HepG2 (cell line): ENCODE data around the gene CARMIL3. TPM values are rescaled to one million over a fixed set of nuclear protein-coding genes. Genes with fewer than 3 reads are reported as not detected.

Experiments used
- HDAC6 ChIP-seq: fragments of 200-600 bp; sonication (generic); IDR thresholded peaks from 2 replicates; pipeline ENCODE4 v1.7.0; 2017; ENCODE audit warnings: mild to moderate bottlenecking, antibody characterized with exemption, low read length, low read depth
- HNRNPUL1 ChIP-seq: fragments of 200-400 bp; formaldehyde crosslinking; IDR thresholded peaks from 2 replicates; pipeline ENCODE4 v1.6.1; 2017; ENCODE audit warnings: low read depth, mild to moderate bottlenecking, low read length, moderate library complexity
- POLR2A ChIP-seq, 2 experiments: IDR thresholded peaks; 2 replicates each; pipeline ENCODE4 v1.6.1; 2011; ENCODE audit warnings: low read depth in 2 of 2, low read length in 2 of 2, mild to moderate bottlenecking in 1 of 2, moderate library complexity in 1 of 2; ENCODE audit not compliant: insufficient read depth in 1 of 2
- SAFB2 ChIP-seq: sonication (generic); formaldehyde crosslinking; IDR thresholded peaks from 2 replicates; pipeline ENCODE4 v1.5.1; 2020; ENCODE audit warnings: missing genetic modification reagents, low read depth, mild to moderate bottlenecking, borderline replicate concordance
- STAG1 ChIP-seq: sonication (generic); formaldehyde crosslinking; IDR thresholded peaks from 2 replicates; pipeline ENCODE4 v1.4.0; 2020; ENCODE audit warnings: missing genetic modification reagents
- TOPORS ChIP-seq: sonication (generic); formaldehyde crosslinking; IDR thresholded peaks from 2 replicates; pipeline ENCODE4 v1.8.0; 2023; ENCODE audit warnings: mild to moderate bottlenecking, missing genetic modification reagents
- ZMYM3 ChIP-seq: sonication (generic); formaldehyde crosslinking; IDR thresholded peaks from 2 replicates; pipeline ENCODE4 v1.5.1; 2020; ENCODE audit warnings: mild to moderate bottlenecking, missing genetic modification reagents
- ZNF235 ChIP-seq: sonication (generic); formaldehyde crosslinking; IDR thresholded peaks from 2 replicates; pipeline ENCODE4 v1.8.1; 2023; ENCODE audit warnings: mild to moderate bottlenecking, missing genetic modification reagents, borderline replicate concordance
- ZNF292 ChIP-seq: sonication (generic); formaldehyde crosslinking; IDR thresholded peaks from 2 replicates; pipeline ENCODE4 v1.8.1; 2022; ENCODE audit warnings: mild to moderate bottlenecking, low read depth, missing genetic modification reagents, borderline replicate concordance
- polyA plus RNA-seq, 8 experiments: library from polyadenylated mRNA; depleted of rRNA in 3 of 8; stranded (reverse) in 7 of 8; unstranded in 1 of 8; fragments of >200 nt; fragmentation: Illumina TruSeq in 4 of 8; extraction: Trizol in 4 of 8; gene quantifications; 2 replicates each; pipeline versions ENCODE4 v1.2.1 to v1.2.3, GENCODE V29; 2011 to 2016; ENCODE audit warnings: low read depth in 4 of 8, missing spikeins in 1 of 8, mixed read lengths in 1 of 8; ENCODE audit not compliant: insufficient read depth in 1 of 8
- total RNA-seq, 5 experiments: library from RNA; depleted of rRNA; stranded (reverse); fragments of >200 nt; fragmentation: Illumina TruSeq; extraction: Trizol; gene quantifications; 2 replicates each; pipeline ENCODE4 v1.2.3, GENCODE V29; 2016; ENCODE audit warnings: low read depth in 1 of 5
- TF ChIP-seq, protein P1 (sequence below): sonication (generic); formaldehyde crosslinking; IDR thresholded peaks from 2 replicates; pipeline ENCODE4 v1.5.0; 2020; ENCODE audit warnings: mild to moderate bottlenecking, missing genetic modification reagents, borderline replicate concordance
- TF ChIP-seq, protein P2 (sequence below): IDR thresholded peaks from 2 replicates; pipeline ENCODE4 v1.4.0; 2020; ENCODE audit warnings: mild to moderate bottlenecking, missing genetic modification reagents
- TF ChIP-seq, protein P3 (sequence below): sonication (generic); formaldehyde crosslinking; IDR thresholded peaks from 2 replicates; pipeline ENCODE4 v1.4.0; 2020; ENCODE audit warnings: missing genetic modification reagents, borderline replicate concordance

The CARMIL3 gene
- total and polyA plus RNA-seq, 2 of the 13 experiments (the other 11 are each of a cell fraction or from before 2014, with no cell fraction given): 0.27 to 0.55 TPM

DNA sequence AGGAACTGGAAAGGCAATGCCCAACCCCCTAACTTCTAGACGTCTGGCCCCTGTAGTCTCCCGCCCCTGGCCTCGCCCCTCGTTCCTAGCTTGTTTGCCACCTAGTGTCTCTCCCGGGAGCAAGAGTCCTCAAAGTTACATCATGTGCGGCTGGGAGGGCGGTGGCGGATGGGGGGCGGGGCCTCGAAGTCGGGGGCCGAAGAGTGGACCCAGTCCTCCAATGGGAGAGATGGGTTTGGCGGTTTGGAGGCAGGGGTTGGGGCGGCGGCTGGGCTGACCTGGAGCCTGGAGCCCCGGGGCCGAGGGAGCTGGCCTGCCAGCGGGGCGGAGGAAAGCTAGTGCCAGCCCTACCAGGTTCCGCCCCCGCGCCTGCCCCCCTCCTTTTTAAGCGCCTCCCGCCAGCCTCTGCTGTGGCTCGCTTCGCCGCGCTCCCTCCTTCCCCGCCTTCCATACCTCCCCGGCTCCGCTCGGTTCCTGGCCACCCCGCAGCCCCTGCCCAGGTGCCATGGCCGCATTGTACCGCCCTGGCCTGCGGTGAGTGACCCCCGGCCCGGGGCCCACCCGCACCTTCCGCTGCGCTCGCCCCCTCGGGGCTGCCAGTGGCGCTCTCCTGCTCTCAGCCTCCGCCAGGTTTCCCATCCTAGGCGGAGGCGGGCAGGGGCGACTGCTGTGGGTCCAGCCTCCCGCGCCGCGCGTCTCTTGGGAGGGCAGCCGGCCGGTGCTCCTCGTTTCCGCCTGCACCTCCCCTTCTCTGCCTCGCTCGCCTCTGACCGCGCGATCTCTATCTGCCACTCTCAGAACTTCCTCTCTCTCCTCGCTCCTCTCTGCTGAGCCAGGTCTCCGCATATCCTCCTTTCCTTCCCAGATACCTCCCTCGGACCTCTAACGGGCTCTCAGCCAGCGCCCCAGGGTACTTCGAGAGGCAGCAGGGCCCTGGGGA is 42.4 kb downstream of the CARMIL3 start, which contains the start of gene PCK2 (continued):
- TF ChIP-seq, protein P1, sequence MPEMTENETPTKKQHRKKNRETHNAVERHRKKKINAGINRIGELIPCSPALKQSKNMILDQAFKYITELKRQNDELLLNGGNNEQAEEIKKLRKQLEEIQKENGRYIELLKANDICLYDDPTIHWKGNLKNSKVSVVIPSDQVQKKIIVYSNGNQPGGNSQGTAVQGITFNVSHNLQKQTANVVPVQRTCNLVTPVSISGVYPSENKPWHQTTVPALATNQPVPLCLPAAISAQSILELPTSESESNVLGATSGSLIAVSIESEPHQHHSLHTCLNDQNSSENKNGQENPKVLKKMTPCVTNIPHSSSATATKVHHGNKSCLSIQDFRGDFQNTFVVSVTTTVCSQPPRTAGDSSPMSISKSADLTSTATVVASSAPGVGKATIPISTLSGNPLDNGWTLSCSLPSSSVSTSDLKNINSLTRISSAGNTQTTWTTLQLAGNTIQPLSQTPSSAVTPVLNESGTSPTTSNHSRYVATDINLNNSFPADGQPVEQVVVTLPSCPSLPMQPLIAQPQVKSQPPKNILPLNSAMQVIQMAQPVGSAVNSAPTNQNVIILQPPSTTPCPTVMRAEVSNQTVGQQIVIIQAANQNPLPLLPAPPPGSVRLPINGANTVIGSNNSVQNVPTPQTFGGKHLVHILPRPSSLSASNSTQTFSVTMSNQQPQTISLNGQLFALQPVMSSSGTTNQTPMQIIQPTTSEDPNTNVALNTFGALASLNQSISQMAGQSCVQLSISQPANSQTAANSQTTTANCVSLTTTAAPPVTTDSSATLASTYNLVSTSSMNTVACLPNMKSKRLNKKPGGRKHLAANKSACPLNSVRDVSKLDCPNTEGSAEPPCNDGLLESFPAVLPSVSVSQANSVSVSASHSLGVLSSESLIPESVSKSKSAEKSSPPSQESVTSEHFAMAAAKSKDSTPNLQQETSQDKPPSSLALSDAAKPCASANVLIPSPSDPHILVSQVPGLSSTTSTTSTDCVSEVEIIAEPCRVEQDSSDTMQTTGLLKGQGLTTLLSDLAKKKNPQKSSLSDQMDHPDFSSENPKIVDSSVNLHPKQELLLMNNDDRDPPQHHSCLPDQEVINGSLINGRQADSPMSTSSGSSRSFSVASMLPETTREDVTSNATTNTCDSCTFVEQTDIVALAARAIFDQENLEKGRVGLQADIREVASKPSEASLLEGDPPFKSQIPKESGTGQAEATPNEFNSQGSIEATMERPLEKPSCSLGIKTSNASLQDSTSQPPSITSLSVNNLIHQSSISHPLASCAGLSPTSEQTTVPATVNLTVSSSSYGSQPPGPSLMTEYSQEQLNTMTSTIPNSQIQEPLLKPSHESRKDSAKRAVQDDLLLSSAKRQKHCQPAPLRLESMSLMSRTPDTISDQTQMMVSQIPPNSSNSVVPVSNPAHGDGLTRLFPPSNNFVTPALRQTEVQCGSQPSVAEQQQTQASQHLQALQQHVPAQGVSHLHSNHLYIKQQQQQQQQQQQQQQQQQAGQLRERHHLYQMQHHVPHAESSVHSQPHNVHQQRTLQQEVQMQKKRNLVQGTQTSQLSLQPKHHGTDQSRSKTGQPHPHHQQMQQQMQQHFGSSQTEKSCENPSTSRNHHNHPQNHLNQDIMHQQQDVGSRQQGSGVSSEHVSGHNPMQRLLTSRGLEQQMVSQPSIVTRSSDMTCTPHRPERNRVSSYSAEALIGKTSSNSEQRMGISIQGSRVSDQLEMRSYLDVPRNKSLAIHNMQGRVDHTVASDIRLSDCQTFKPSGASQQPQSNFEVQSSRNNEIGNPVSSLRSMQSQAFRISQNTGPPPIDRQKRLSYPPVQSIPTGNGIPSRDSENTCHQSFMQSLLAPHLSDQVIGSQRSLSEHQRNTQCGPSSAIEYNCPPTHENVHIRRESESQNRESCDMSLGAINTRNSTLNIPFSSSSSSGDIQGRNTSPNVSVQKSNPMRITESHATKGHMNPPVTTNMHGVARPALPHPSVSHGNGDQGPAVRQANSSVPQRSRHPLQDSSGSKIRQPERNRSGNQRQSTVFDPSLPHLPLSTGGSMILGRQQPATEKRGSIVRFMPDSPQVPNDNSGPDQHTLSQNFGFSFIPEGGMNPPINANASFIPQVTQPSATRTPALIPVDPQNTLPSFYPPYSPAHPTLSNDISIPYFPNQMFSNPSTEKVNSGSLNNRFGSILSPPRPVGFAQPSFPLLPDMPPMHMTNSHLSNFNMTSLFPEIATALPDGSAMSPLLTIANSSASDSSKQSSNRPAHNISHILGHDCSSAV (CRISPR knock-in tag): peak; percentile 5
- TF ChIP-seq HNRNPUL1 (no peak), POLR2A (IDR thresholded peaks at IDR 0.05; ENCODE audit: insufficient read depth in 1 of 2, low read depth in 2 of 2, low read length in 2 of 2) (peak in 1 of 2 experiments; percentile 98; a peak in 2 of 4 replicates), ZNF235 (CRISPR knock-in tag) (peak; percentile 99), STAG1 (CRISPR knock-in tag) (no peak; the same call in 1 of the 2 replicates), HDAC6 (0 out of 2 replicates have a peak, but pooled peaks have one; percentile 23), ZMYM3 (CRISPR knock-in tag) (peak; percentile 62; the same call in 1 of the 2 replicates), TOPORS (CRISPR knock-in tag) (peak; percentile 96), SAFB2 (CRISPR knock-in tag) (peak; percentile 99), ZNF292 (CRISPR knock-in tag) (peak; percentile 79)
- TF ChIP-seq, protein P2, sequence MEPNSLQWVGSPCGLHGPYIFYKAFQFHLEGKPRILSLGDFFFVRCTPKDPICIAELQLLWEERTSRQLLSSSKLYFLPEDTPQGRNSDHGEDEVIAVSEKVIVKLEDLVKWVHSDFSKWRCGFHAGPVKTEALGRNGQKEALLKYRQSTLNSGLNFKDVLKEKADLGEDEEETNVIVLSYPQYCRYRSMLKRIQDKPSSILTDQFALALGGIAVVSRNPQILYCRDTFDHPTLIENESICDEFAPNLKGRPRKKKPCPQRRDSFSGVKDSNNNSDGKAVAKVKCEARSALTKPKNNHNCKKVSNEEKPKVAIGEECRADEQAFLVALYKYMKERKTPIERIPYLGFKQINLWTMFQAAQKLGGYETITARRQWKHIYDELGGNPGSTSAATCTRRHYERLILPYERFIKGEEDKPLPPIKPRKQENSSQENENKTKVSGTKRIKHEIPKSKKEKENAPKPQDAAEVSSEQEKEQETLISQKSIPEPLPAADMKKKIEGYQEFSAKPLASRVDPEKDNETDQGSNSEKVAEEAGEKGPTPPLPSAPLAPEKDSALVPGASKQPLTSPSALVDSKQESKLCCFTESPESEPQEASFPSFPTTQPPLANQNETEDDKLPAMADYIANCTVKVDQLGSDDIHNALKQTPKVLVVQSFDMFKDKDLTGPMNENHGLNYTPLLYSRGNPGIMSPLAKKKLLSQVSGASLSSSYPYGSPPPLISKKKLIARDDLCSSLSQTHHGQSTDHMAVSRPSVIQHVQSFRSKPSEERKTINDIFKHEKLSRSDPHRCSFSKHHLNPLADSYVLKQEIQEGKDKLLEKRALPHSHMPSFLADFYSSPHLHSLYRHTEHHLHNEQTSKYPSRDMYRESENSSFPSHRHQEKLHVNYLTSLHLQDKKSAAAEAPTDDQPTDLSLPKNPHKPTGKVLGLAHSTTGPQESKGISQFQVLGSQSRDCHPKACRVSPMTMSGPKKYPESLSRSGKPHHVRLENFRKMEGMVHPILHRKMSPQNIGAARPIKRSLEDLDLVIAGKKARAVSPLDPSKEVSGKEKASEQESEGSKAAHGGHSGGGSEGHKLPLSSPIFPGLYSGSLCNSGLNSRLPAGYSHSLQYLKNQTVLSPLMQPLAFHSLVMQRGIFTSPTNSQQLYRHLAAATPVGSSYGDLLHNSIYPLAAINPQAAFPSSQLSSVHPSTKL (CRISPR knock-in tag): peak; percentile 88
- TF ChIP-seq, protein P3, sequence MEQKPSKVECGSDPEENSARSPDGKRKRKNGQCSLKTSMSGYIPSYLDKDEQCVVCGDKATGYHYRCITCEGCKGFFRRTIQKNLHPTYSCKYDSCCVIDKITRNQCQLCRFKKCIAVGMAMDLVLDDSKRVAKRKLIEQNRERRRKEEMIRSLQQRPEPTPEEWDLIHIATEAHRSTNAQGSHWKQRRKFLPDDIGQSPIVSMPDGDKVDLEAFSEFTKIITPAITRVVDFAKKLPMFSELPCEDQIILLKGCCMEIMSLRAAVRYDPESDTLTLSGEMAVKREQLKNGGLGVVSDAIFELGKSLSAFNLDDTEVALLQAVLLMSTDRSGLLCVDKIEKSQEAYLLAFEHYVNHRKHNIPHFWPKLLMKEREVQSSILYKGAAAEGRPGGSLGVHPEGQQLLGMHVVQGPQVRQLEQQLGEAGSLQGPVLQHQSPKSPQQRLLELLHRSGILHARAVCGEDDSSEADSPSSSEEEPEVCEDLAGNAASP (CRISPR knock-in tag): peak; percentile 84
